ENCODE results near the gene DCANP1. TPM values are rescaled to one million over a fixed set of nuclear protein-coding genes. Genes with fewer than 3 reads are reported as not detected.

The DCANP1 gene
- total and polyA plus RNA-seq, 9 of the 15 experiments (the other 6 are each of a cell fraction or from before 2014, with no cell fraction given), result not detected

- in situ Hi-C loops (cut with MboI) (no loop called here), intact Hi-C loops (cut with micrococcal nuclease) (no loop called here)
- Histone ChIP-seq H3K9me1 (ENCODE audit: control insufficient read depth, insufficient read depth, low read length) (no peaks in the 10 kb centered on the region), H3K4me2 (ENCODE audit: insufficient read depth, low read length) (no peak overlapping the region), H3K27ac (ENCODE audit: extremely low read depth, low read depth, low read length) (no peak overlapping the region), H3K9ac (ENCODE audit: insufficient read depth in 1 of 2, low read depth in 2 of 2, low read length in 2 of 2) (no peak overlapping the region), H3K9me3 (replicated peaks; ENCODE audit: control insufficient read depth, insufficient read depth, low read depth, low read length) (no peaks in the 10 kb centered on the region), H3K79me2 (ENCODE audit: control insufficient read depth, insufficient read depth, low read length) (no peaks in the 10 kb centered on the region), H3K4me1 (replicated peaks in 1 of 2; ENCODE audit: control insufficient read depth in 2 of 2, insufficient read depth in 2 of 2, low read length in 2 of 2) (peaks cover 7 to 10% of the 10 kb centered on the region in 2 experiments), H3K27me3 (ENCODE audit: control insufficient read depth in 2 of 2, insufficient read depth in 2 of 2, low read length in 2 of 2) (no peaks in the 10 kb centered on the region; a peak in 3 of 5 replicates), H3K36me3 (ENCODE audit: control insufficient read depth, insufficient read depth, low read length) (no peaks in the 10 kb centered on the region), H3K4me3 (no peak overlapping the region), H2AFZ (ENCODE audit: low read depth, low read length) (no peak overlapping the region), H4K20me1 (replicated peaks; ENCODE audit: control insufficient read depth, insufficient read depth, low read length) (no peaks in the 10 kb centered on the region; the same call in 1 of the 2 replicates)
- FAIRE-seq, result no peak
- ATAC-seq, result no peak
- 45% methylated on average over 2 of the region's 2 CpGs for WGBS (ENCODE audit: insufficient coverage, low coverage, missing lambda C conversion rate)
- no TSS peak for BruUV-seq (replicated peaks)
- ChIA-PET CTCF (ENCODE audit: low intra/inter-chr PET ratio) (no interaction called here), POLR2A (no interaction called here)
- no peak for DNase-seq (ENCODE audit: extremely low read depth in 1 of 4, low spot score in 3 of 4)
- TF ChIP-seq HDAC3 (IDR thresholded peaks at IDR 0.05; ENCODE audit: borderline replicate concordance, partially characterized antibody) (no peak), HMGN3 (IDR thresholded peaks at IDR 0.05; ENCODE audit: borderline replicate concordance, extremely low read depth, insufficient read length, low read depth, low read length) (no peak), ZNF561 (CRISPR knock-in tag; conservative IDR thresholded peaks at IDR 0.05) (no peak), KLF13 (tag; IDR thresholded peaks at IDR 0.05; ENCODE audit: borderline replicate concordance, low read depth) (no peak), NFIX (CRISPR knock-in tag; IDR thresholded peaks at IDR 0.05; ENCODE audit: low read depth) (no peak), ARNT (IDR thresholded peaks at IDR 0.05) (no peak), MLX (CRISPR knock-in tag; conservative IDR thresholded peaks at IDR 0.05) (no peak), CBX2 (IDR thresholded peaks at IDR 0.05; ENCODE audit: insufficient read depth, low read length, poor library complexity, severe bottlenecking) (no peak), NR2C2 (CRISPR knock-in tag; IDR thresholded peaks at IDR 0.05) (no peak), NR2C2 (tag; IDR thresholded peaks at IDR 0.05) (no peak), MYNN (IDR thresholded peaks at IDR 0.05) (no peak), MYNN (CRISPR knock-in tag; IDR thresholded peaks at IDR 0.05) (no peak), MAZ (CRISPR knock-in tag; conservative IDR thresholded peaks at IDR 0.05 in 1 of 2, IDR thresholded peaks at IDR 0.05 in 1 of 2) (no peak), REST (IDR thresholded peaks at IDR 0.05; ENCODE audit: borderline replicate concordance) (no peak), REST (CRISPR knock-in tag; IDR thresholded peaks at IDR 0.05; ENCODE audit: low read depth) (no peak)
Observed at GRCh38 chr5:135450952-135451351, 3.8 kb upstream of the DCANP1 start.
